Dermis microvascular lymphatic vessel endothelial cell (primary cell): ENCODE data around the gene TCP10L. TPM values are rescaled to one million over a fixed set of nuclear protein-coding genes. Genes with fewer than 3 reads are reported as not detected.
"Not testable (repeated sequence)": the region's sequence is repeated elsewhere in the genome, so short reads cannot be mapped to it uniquely, and the experiment has no call there.

ENCODE experiments used
- DNase-seq, 2 donors: peaks; one replicate each; pipeline versions ENCODE4 v3.0.0 to v3.0.0-alpha.2; 2010; ENCODE audit warnings: low read depth in 2 of 2
- total RNA-seq: library from RNA; depleted of rRNA; stranded (reverse); fragments of >200 nt; gene quantifications from 2 replicates; pipeline ENCODE4 v1.2.1, GENCODE V29; 2014

TCP10L gene
- under 0.01 and 0.26 TPM in 2 replicates for total RNA-seq

GRCh38 chr21:32585042-32585710, at the start of gene TCP10L:
TCP10L (minus strand) TSS chr21:32585523; CDS start chr21:32584304, 1,219 bp downstream.
- no peak for DNase-seq

DNA sequence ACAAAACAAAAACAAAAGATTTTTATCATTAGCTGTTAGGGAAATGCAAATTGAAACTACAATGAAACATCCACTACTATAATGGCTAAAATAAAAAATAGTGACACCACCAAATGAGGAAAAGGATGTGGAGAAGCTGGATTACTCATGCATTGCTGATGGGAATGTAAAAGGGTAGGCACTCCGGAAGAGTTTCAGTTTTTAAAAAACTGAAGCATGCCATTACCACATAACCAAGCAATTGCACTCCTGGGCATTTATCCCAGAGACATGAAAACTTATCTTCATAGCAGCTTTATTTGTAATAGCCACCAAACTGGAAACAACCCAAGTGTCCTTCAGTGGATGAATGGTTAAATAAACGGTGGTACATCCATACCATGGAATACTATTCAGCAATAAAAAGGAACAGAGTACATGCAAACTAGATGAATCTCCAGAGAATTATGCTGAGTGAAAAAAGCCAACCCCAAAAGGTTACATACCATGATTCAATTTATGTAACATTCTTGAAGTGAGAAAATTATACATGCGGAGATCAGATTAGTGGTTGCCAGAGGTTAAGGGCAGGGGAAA, 41.4 kb upstream of the TCP10L start:
- DNase-seq: no peak

GRCh38 chr21:32618218-32618617, 32.9 kb upstream of the TCP10L start:
- not testable (repeated sequence) for DNase-seq

GRCh38 chr21:32613436-32614043, 28.2 kb upstream of the TCP10L start:
- DNase-seq: no peak

DNA sequence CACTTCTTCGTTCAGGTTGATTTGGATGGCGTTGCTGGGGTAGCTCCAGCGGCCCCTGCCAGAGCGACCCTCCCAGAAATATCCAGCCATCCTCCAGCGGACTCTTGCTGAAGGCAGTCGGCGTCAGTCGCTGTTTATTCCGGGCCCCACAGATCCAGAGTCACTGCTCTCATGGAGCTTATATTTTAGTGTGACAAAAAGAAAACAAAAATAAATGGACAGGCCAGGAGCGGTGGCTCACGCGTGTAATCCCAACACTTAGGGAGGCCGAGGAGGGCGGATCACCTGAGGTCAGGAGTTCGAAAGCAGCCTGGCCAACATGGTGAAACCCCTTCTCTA, 27.6 kb upstream of the TCP10L start:
- DNase-seq: peak in 1 of 2 donors; percentile 7

DNA sequence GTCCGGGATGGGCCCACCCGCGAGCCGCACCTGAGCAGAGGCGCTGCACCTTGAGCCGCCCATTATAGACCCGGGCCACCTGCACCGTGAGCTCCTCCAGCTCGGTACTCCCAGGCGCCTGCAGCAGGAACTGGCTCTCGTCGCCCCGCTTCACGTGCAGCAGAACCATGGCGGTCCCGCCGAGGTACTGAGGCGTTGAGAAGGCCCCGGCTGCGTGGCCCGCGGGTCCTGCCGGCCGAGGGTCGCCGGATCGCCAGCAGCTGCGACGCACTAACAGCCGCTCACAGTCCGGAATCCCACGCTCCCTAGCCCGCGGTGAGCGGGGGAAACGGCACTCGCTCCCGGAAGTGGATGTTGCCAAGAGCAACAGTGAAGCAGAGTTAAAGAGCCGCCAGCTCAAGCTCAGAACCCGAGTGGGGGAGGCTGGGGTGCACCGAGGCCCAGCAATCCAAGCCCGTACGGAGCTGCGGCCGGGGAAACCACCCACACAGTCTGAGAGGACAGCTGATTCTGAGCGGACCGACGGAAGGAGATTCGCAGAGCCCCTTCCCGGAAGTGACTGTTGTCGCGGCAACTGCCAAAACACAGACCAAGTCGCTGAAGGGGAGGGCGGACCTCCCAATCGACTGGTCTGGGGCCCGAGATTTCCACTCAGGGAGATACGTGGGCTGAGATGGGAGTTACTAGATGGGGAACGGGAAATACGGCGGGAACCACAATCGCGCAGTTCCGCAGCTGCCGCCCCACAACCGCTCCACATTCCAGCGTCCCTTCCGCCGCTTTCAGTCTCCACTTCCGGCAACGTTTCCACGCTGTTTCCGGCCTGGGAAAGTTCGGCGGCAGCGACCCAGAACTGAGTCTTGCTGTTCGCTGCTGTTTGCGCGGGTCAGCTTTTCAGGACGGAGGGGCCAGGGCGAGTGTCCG, 27.0 kb upstream of the TCP10L start, which contains the start of gene CFAP298:
Gene CFAP298 (minus strand): TSS at position 303 of the 924 bp plus-strand sequence. CDS start 134 bp downstream, at position 169.
- peak; percentile 90 to 95 for DNase-seq

- DNase-seq: peak; percentile 6 to 52
These were observed 26.2 kb upstream of the TCP10L start for GRCh38 chr21:32611471-32611997.

GRCh38 chr21:32610940-32611339, 25.6 kb upstream of the TCP10L start:
- not testable (repeated sequence) for DNase-seq

DNA sequence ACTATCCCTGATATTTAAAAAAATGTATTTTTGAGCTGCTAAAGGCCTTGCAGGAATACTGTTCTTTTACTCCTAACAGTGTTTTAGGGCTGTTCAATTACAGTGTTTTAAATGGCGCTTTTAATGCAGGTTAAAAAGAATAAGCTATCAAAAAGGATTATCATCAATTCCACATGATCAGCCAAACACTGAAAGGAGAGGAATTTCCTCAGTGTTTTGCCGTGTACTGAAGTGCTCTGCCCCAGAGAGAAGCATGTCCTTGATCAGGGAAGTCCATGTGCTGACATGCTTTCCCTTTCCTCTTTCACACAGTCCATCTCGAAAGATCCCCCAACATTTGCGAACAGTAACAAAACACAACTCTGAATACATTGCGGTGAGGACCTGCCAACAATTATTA, 23.5 kb upstream of the TCP10L start:
- DNase-seq: no peak

- no peak for DNase-seq
These were observed 20.1 kb upstream of the TCP10L start for GRCh38 chr21:32605469-32605868.

- no peak for DNase-seq
These were observed 19.1 kb upstream of the TCP10L start for GRCh38 chr21:32604464-32604863.

GRCh38 chr21:32603131-32603530, 17.8 kb upstream of the TCP10L start:
- no peak for DNase-seq

GRCh38 chr21:32602099-32602498, 16.8 kb upstream of the TCP10L start:
- no peak for DNase-seq

DNA sequence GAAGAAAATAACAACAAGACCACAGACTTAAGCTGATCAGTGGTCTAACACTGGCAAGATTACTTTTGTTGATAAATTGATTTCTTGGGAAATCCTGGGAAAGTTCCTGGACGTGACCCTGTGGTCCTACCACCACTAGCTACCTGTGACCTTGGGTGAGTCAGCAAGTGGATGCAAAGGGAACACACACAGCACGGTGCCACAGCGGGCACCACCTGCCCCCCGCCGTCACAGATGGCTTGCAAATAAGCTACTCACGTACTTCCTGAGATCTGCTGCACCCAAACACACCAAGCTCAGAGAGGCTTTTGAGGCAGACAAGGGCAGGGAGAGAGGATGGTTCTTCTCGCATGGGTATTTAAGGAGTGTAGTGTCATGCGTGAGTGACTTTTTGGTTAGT, 14.2 kb upstream of the TCP10L start:
- DNase-seq: no peak

- DNase-seq: no peak
These were observed 13.8 kb upstream of the TCP10L start for GRCh38 chr21:32599091-32599490.

- peak; percentile 93 to 96 for DNase-seq
These were observed 11.9 kb upstream of the TCP10L start for GRCh38 chr21:32597205-32597604.

DNA sequence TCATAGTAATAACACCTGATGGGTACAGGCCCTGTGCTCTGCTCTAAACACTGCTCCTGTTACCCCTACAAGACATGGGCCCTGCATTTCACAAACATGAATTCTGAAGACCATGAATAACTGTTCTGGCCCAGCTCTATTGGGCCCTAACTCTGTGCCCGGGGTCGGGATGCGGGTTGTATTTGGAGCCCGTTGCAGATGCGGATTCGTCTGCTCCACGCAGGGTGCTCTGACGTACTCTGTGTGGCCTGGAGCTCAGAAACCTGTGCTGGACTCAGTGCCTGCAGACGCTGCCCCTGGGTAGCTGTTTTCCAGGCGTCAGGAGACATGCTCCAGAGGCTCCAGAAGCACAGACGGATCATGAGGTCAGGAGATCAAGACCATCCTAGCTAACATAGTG, 10.1 kb upstream of the TCP10L start:
- DNase-seq: no peak

- no peak for DNase-seq
These were observed 8.4 kb upstream of the TCP10L start for GRCh38 chr21:32593690-32594089.

DNA sequence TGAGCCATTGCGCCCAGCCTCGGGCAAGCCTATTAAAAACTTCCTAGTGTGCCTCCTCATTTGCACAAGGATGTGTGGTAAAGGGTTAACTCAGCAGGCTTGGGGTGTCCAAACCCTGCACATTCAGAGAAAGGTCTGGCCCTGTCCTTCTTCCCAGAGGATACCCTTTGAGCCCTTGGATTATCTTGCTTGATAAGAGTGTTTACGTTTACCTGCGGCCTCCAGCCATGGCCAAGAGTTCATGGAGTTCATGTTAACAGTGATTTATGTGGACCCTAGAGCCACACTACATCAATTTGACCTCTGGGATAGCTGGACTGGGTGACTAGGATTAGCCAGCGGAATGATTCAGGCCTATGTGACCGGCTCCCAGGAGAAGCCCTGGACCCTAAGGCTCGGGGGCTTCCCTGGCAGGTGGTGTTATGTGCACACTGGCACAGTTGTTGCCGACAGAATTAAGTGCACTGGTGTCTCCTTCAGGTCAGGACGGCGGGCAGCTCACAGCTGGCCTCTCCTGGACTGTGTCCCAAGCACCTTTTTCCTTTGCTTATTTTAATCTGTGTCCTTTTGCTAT, 7.7 kb upstream of the TCP10L start:
- no peak for DNase-seq

DNA sequence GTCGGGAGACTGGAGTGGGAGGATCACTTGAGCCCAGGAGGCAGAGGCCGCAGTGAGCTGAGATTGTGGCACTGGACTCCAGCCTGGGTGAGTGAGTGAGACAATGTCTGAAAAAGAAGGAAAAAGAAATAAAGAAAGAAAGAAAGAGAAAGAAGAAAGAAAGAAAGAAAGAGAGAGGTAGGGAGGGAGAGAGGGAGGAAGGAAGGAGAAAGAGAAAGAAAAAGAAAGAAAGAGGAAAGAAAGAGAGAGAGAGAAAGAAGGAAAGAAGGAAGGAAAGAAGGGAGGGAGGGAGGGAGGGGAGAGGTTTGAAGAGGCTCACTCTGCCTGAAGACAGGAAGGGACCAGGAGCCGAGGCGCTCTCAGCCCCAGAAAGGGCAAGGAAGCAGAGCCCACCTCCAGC, 4.8 kb upstream of the TCP10L start:
- DNase-seq: no peak

DNA sequence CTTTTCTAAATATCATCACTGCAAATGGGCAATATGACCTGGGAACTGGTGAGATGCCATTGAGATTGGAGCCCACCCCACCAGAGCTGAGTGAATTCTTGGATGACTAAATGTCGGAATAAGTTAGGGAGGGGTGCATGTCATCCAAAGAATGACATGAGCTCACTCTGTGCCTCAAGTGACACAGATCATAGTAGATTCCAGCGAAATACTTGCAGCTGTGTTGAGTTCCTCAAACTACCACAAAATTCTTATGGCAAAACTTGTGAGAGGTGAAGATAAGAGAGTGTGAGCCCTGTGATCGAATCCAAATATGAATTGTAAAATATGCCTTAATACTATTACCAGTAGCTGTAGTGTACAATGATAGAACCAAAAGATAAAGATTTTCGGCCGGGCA, 2.3 kb upstream of the TCP10L start:
- DNase-seq: no peak
